Activated CD8-positive, alpha-beta memory T cell treated with anti-CD3 and anti-CD28 coated beads, Interleukin-2, amount 50 U/mL, for 48 hours (primary cell): ENCODE measurements around the gene RRP1.
A peak's percentile ranks its signal among the peaks of the same experiment; 100 is the strongest.

Experiments
- DNase-seq: peaks from one replicate; pipeline ENCODE4 v3.0.0-alpha.2; 2020

Gene RRP1, protein sequence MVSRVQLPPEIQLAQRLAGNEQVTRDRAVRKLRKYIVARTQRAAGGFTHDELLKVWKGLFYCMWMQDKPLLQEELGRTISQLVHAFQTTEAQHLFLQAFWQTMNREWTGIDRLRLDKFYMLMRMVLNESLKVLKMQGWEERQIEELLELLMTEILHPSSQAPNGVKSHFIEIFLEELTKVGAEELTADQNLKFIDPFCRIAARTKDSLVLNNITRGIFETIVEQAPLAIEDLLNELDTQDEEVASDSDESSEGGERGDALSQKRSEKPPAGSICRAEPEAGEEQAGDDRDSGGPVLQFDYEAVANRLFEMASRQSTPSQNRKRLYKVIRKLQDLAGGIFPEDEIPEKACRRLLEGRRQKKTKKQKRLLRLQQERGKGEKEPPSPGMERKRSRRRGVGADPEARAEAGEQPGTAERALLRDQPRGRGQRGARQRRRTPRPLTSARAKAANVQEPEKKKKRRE

DNA sequence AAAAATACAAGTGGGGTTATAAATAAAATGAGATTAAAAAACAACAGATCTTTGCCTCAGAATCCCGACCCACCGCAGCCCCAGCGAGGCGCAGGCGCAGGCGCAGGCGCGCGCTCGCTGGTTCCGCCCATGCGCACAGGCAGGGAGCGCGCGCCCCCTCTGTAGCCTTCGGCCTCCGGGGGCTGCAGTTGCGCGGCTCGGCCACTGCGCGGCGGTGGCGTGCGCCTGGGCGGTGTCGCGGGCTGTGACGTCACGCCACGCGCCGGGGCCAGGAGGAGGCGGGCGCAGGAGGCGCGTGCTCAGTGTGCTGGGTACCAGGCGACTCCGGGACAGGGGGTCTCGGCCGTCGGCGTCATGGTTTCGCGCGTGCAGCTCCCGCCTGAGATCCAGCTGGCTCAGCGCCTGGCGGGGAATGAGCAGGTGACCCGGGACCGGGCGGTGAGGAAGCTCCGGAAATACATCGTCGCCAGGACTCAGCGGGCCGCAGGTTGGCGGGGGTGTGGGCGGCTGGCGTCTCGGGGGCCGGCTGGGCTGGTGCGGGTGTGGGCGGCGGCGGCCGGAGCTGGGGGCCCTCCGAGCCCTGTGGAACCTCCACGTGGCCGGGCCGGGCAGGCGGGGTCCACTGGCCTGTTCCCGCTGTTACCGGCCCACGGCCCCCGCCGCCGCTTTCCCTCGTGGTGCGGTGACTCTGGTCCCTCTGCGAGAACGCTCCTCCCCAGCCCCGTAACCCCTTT is at the start of gene RRP1:
Gene RRP1, plus strand, starts transcription at position 302 of the 734 bp plus-strand sequence. Its CDS starts 53 bp downstream, at position 355.
- peak; percentile 100 for DNase-seq

DNA sequence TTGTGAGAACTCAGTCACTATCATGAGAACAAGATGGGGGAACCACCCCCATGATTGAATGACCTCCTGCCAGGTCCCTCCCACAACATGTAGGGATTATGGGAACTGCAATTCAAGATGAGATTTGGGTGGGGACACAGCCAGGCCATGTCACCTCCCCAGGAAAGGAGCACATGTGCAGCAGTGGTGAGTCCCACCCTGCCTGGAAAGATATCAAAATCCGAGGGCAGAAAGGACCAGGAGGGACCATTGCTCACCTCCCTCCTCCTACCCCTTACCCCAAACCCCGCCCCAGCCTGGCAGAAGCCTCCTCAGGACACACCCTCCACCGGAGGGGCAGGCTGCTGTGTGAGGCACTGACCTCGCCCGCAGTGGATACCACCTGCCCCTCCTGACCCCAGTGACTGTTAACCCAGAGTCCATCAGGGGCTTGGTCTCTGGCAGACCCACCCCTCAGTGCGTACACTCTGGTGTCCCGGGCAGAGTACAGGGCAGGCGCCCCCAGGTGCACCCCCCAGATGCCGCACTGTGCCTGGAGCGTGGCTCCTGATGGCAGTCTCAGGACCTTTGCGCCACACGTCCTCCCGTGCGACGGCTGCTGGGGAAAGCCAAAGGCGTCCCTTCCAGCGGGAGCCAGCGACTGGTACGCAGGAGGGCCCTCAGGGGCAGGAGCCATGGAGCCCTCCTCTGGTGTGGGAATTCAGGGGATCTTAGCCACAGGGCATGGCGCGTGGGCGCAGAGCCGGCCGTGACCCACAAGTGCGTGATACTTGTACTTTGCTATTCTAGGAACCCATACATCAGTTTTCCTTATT is 49.5 kb upstream of the RRP1 start:
- no peak for DNase-seq

DNA sequence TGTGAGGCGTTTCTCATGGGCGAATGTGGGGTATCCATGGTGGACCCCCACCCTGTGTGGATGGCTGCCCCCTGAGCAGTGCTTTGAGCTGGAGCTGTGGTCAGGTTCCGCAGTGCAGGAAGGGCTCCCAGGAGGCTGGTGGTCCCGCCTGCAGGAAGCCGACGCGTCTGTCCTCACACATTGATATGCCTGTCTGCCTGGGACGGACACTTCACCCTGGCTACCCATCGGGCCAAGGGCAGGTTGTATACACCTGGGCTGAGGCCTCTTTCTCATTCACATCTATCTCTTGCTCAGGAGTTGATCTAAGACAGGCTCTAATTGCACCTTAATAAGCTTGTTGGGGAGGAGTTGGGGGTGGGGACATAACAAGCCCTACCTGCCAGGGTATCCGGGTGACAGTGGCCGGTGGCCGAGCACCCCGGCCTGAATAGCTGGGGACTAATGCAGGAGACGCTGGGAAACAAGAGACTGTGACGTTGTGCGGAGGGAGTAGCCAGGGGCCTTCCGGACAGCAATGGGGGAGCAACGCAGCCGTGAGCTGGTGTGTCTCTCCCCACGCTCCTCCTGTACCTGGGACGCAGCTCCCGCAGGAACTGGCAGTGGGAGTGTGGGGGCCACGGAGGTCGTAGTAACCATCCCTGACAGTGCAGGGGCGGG is 48.8 kb upstream of the RRP1 start:
- DNase-seq = no peak

DNA sequence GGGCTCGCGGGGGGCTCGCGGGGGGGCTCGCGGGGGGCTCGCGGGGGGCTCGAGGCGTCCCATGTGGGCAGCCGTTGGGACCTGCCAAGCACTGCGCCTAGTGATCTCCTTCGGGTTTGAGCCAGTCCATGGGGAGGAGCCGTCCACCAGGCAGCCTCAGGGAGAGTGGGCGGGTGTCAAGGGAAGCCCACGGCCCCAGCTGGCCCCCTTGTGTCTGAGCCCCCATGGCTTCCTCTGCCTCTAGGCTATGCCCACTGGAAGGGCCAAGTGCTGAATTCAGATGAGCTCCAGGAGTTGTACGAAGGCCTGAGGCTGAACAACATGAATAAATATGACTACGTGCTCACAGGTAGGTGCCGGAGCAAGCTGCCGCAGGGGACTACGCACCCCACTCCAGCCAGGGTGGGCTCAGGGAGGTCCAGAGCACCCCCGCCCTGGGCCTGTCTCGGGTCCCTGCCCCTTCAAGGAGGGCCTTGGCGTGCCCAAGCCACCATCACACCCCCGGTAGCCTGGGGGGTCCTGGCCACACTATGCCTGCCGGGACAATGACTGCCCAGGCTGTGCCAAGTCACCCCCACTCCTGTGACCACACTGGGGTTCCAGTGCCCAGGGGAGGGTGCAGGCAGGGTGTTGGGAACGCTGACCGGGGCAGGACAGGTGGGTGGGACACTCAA is 47.8 kb upstream of the RRP1 start:
- no peak for DNase-seq

DNA sequence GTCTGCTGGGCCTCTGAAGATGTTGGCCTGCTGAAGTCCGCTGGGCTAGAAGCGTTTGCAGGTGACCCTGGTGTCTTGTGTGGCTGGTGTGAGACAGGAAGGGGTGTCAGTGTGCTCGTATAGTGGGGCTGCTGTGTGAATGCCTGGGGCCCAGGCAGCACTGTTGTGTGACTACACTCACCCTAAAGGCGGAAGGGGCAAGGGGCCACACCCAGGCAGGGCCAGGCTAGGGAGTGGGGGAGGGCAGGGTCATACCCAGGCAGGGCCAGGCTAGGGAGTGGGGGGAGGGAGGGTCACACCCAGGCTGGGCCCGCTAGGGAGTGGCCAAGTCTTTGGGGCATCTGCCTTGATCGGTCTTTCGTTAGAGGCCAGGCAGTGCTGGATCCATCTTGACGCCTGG is 45.4 kb upstream of the RRP1 start:
- DNase-seq = no peak

DNA sequence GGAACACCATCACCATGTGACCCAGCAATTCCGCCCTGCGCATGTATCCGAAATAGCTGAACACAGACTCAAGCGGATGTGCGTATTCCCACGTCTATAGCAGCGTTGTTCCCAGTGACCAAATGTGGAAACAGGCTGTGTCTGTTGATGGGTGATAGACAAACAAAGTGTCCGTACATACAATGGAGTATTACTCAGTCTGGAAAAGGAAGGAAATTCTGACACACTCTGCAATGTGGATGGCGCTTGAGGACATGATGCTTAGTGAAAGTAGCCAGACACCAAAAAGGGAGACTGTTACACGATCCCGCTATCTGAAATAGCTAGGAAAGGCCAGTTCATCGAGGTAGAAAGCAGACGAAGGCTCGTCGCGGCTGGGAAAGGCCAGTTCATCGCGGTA is 44.7 kb upstream of the RRP1 start:
- DNase-seq = no peak

DNA sequence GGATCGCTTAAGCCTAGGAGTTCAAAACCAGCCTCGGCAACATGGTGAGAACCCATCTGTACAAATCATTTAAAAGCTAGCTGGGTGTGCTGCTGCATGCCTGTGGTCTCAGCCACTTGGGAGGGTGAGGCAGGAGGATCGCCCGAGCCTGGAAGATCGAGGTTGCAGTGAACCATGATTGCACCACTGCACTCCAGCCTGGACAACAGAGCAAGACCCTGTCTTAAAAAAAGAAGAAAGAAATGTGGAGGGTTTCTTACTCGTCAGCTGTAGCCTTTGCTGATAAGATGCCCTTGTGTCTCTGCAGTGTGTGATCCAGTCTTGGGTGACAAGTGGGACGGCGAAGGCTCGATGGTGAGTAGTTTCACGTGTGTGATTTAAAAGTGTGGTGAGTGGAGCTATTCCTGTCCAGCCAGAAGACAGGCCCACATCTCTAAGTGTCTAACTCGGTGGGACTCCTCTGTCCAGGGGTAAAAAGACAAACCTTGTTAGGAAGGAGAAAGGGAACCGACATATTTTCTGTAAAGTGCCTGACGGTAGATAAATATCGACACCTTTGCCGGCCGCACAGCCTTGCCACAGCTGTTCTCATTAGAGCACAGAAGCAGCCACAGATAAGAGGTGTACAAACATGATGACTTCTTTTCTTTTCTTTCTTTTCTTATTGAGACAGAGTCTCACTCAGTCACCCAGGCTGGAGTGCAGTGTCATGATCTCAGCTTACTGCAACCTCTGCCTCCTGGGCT is 43.4 kb upstream of the RRP1 start:
- no peak for DNase-seq

DNA sequence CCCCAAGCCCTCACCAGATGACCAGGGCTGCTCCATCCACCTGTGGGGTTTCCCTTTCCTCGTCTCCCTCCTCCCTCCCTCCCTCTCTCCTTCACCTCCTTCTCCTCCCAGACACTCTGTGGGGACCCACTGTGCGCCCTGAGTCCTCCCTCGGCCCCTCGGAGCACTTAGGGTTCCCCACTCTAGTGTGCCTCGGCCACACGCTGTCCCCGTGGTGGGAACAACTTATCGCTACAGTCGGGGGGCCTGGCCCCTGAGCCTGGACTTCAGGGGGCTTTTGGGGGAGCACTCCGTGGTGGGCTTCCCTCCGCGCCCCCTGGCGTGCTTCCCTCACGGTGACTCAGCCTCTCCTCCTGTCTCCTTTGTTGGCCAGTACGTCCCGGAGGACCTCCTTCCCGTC is 40.8 kb upstream of the RRP1 start:
- no peak for DNase-seq

DNA sequence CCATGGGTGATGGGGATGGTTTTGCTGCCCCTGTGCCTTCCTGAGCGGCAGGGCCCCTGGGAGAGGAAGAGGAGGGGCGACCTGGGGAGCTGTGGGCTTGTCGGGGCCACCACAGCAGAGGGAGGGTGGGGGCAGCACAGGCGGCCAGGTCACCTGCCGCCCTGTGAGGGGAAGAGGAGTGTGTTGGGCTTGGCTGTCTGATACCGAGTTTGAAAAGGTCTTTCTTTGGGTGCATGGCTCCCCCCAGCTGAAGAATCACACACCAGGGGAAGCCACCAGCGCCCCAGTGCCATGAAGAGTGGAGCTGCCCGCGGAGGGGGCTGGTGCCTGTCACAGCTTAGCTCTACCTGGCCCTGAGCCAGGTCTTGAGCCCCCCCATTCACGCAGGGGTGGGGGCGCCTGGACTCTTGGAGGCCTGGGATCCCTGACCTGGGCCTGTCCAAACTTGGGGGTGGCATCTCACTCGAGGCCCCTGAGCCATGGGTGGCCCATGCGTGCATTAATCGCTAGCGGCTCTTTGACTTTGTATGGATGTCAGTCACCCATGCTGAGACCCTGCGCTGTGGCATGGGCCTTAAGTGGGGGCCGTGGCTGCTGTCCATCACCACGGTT is 39.6 kb upstream of the RRP1 start:
- no peak for DNase-seq

DNA sequence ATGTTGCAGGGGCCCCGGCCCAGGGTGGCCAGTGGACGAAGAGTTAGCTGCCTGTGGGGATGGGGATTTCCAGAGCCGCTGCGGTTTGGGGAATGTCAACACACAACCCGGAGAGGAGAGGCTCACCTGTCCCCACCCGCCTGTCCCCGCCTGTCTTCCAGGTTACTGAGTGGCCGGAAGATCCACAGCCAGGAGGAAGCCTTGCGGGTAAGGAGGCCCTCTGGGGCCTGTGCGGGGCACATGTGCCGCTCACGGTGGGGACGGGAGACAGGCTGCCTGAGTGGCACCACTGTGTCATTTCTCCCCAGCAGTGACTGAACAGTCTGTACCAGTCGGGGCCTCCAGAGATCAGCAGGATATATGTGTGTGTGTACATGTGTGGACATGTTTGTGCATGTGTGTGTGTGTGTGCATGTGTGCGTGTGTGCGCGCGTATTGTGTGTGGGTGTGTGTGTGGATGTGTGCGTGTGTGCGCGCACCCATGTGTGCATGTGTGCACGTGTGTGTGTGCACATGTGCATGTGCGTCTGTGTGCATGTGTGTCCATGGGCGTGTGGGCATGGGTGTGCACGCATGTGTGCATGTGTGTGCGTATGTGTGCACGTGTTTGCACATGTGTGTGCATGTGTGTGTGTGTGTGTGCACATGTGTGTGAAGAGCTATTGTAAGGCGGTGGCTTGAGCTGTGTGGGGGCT is 38.9 kb upstream of the RRP1 start:
- no peak for DNase-seq

DNA sequence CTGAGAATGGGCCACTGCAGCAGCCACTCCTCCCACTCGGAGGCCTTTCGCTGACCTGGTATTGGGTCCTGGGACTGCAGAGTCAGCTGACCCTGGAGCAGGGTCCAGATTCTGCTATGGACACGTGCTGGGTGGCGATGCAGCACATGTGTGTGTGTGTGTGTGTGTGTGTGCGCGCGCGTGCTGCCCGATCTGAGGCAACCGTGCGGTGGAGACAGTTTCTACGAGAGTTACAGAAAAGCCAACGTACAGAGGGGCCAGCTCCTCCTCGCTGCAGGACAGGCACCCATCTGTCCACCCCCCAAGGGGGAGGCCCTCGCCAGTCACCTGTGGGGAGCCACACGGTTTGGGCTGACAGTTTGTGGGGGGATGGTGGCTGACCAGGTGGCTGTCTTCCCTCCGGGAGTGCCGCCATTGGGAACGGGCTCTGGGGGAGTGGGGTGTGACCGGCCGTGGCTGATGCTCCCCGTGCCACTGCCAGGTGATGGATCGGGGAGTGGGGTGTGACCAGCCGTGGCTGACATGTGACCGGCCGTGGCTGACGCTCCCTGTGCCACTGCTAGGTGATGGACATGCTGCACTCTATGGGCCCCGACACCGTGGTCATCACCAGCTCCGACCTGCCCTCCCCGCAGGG is 37.3 kb upstream of the RRP1 start:
- DNase-seq = no peak

DNA sequence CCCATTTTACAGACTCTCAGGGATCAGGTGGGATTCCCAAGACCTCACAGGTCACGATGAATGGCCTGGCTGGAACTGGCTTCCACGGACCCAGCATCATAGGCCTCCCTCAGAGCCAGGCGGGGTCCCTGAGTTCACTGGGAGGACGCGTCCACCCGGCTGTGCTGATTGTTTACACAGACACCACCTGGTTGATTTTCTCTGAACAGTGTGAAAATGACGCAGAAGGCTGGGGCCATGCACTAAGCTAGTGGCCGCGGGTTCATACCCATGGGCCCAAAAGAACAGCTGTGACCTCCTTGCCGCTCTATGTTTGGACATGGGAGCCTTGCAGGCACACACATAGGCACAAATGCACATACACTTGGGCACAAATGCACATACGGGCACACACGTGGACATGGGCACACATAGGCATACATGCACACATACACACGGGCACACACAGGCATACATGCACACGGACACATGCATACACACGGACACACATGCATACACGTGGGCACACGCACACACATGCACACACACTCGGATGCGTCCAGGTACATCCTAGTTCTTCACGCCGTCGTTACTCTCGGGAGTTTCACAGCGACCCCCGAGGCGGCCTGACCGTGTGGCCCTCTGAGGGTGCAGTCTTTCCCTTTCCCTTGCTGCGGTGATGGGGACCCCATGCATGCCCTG is 36.5 kb upstream of the RRP1 start:
- DNase-seq = no peak

DNA sequence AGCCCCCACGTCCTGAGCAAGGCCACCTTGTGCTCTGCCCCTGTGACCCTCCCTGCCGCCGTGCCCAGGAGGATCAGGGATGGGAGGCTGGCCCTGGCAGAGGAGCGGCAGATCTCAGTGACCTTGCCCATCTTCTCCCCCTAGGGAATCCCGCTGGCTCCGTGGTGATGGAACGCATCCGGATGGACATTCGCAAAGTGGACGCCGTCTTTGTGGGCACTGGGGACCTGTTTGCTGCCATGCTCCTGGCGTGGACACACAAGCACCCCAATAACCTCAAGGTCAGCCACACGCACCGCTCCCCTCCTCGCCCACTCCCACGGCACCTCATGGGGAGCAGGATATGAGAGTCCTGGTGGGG is 36.0 kb upstream of the RRP1 start:
- DNase-seq = no peak

DNA sequence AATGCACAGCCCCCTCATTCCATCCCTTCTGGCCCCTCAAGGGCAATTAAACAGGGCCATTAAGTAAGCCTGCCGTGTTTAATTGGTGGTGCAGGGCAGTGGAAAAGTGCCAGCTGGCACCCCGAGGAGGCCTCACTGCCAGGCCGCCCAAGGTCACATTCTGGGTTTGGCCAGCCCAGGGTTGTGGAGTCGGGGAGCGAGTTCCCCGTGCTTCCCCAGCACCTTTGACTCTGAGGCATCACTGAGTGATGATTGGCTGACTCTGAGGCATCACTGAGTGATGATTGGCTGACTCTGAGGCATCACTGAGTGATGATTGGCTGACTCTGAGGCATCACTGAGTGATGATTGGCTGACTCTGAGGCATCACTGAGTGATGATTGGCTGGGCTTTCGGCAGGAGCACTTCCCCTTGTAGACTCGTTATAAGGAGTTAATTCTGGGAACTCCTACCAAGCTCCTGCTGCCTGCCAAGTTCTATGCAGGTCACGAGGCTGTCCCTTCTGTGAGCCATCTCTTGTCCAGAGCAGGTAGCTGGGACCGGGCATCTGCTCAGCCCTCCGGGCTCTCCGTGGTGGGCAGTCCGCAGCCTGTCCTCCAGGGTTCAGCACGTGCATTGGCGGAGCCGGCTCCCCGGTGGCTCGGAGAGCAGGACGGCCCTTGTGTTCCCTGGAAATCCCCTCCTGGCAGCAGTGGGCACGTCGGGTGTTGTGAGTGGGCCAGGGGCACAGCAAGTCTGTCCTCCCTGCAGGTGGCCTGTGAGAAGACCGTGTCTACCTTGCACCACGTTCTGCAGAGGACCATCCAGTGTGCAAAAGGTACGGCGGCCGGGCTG is 34.2 kb upstream of the RRP1 start:
- no peak for DNase-seq

DNA sequence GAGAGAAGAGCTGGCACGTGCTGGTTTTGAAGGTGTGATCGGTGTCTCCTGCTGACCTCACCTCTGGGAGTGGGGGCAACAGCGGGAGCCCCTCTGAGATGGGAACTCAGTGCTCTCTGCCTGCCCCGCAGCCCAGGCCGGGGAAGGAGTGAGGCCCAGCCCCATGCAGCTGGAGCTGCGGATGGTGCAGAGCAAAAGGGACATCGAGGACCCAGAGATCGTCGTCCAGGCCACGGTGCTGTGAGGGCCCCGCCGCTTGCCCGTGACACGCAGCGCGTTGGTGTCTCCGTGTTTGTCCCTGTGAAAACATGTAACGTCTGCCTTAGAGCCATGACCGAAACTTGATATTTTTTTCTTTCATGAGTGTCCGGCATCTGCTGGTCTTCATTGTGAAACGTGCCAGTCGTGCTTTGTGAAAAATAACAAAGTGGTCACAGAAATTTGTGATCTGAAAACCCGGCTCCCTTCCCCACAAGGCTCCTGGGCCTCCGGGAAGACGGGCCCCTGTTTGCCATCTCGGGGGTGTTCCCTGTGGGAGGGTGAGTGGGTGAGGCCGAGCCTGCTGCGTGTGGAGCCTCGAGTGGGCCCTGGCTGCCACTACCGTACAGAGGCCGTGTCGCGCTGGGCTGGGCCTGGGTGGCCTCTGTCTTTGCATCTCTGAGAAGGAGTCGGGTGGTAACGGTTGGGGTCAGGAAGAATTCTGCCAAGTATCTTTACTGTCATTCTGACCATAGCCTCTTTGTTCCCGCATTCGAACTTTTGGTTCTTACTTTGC is 33.4 kb upstream of the RRP1 start:
- no peak for DNase-seq

DNA sequence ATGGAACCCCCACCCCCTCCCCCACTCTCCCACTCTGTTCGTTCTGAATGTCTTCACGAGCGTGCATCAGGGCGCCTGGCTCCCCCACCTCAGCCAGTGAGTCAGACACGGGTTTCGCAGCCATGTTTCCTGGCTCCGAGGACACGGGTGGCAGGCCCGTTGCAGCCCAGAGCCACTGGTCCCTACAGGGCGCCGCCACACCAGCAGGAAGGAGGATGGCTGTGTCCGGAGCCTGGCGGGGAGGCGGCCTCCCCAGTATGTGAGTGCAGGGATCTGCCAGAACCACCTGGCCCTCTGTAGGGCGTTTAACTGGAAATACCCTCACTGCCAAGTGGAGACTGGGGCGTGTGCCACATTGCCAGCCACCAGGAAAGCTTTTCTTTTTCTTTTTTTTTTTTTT is 31.8 kb upstream of the RRP1 start:
- DNase-seq = no peak

DNA sequence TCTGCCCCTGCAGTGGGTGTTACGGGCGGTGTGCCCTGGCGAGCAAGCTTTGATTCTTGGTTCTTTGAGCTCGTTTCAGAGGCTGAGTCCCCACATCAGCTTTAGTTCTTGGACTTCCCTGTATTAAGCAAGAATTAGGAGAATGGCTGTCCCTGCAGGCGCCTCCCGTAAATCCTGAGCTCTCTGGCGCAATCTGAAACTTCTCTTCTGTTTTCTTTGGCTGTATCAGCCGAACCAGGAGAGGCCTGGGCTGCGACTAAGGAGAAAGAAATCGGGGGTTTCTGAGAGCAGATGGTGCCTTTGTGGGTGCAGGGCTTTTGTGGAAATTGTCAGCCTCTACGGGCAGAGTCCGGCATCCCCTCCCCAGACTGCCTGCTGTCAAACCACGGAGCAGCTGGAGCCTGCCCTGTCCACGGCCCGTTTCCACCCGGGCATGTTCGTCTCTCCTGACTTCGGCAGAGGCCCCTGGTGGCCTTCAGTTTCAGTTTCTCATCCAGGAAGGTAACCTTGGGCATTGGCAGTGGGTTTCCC is 31.2 kb upstream of the RRP1 start:
- DNase-seq = no peak
